ENCODE results near the gene SEMA6B. TPM values are rescaled to one million over a fixed set of nuclear protein-coding genes. Genes with fewer than 3 reads are reported as not detected.

The SEMA6B gene
- total RNA-seq, 1 experiment from 2014 or later = 5.7 TPM

- Histone ChIP-seq H3K4me1 (ENCODE audit: control insufficient read depth, insufficient read depth, low read length) (peaks cover 5% of the 10 kb centered on the region; the same call in 1 of the 2 replicates), H3K36me3 (ENCODE audit: control insufficient read depth, insufficient read depth, low read length) (no peaks in the 10 kb centered on the region), H3K4me3 (ENCODE audit: low read depth in 2 of 2, low read length in 2 of 2) (no peak overlapping the region), H3K27ac (ENCODE audit: low read length) (no peak overlapping the region), H3K9me3 (ENCODE audit: control insufficient read depth, insufficient read depth, low read depth, low read length) (no peaks in the 10 kb centered on the region), H3K27me3 (ENCODE audit: control insufficient read depth, insufficient read depth, low read length) (no peaks in the 10 kb centered on the region)
- DNase-seq (ENCODE audit: low read depth, low spot score) (no peak), ATAC-seq (no peak)
- TF ChIP-seq TCF7L2 (IDR thresholded peaks at IDR 0.05; ENCODE audit: low read depth, low read length) = no peak
- TF ChIP-seq SIN3A (IDR thresholded peaks at IDR 0.05; ENCODE audit: borderline replicate concordance, insufficient read depth, low read depth, low read length) = no peak
- no peak for TF ChIP-seq POLR2AphosphoS5 (IDR thresholded peaks at IDR 0.05; ENCODE audit: low read depth, low read length)
- BruUV-seq (replicated peaks) = no TSS peak
- in situ Hi-C loops (cut with HindIII; ENCODE audit: low pct_unique_long_range_greater_than_20kb, low sequenced_read_pairs) = no loop called here
- CTCF ChIA-PET = no interaction called here
- POLR2A ChIA-PET = no interaction called here
- intact Hi-C loops (cut with micrococcal nuclease; ENCODE audit: unreplicated experiment) = no loop called here
Observed at GRCh38 chr19:4533334-4533733, 26.1 kb downstream of the SEMA6B start.

- in situ Hi-C loops (cut with HindIII; ENCODE audit: low pct_unique_long_range_greater_than_20kb, low sequenced_read_pairs) (no loop called here), intact Hi-C loops (cut with micrococcal nuclease; ENCODE audit: unreplicated experiment) (no loop called here)
- no TSS peak for BruUV-seq (replicated peaks)
- POLR2A ChIA-PET = no interaction called here
- H3K27ac ChIP-seq (ENCODE audit: low read length) = no peak overlapping the region
- H3K9me3 ChIP-seq (ENCODE audit: control insufficient read depth, insufficient read depth, low read depth, low read length) = no peaks in the 10 kb centered on the region
- TF ChIP-seq TCF7L2 (IDR thresholded peaks at IDR 0.05; ENCODE audit: low read depth, low read length) (no peak), SIN3A (IDR thresholded peaks at IDR 0.05; ENCODE audit: borderline replicate concordance, insufficient read depth, low read depth, low read length) (no peak), REST (IDR thresholded peaks at IDR 0.05; ENCODE audit: insufficient read depth in 1 of 2, low read depth in 2 of 2, low read length in 1 of 2) (no peak), POLR2AphosphoS5 (IDR thresholded peaks at IDR 0.05; ENCODE audit: low read depth, low read length) (no peak), CTCF (IDR thresholded peaks at IDR 0.05) (no peak)
- CTCF ChIA-PET = no interaction called here
- H3K36me3 ChIP-seq (ENCODE audit: control insufficient read depth, insufficient read depth, low read length) = no peaks in the 10 kb centered on the region
- ATAC-seq (no peak), DNase-seq (ENCODE audit: low read depth, low spot score) (no peak)
- H3K4me3 ChIP-seq (ENCODE audit: low read depth in 2 of 2, low read length in 2 of 2) = no peak overlapping the region
- H3K27me3 ChIP-seq (ENCODE audit: control insufficient read depth, insufficient read depth, low read length) = no peaks in the 10 kb centered on the region
- H3K4me1 ChIP-seq (ENCODE audit: control insufficient read depth, insufficient read depth, low read length) = no peaks in the 10 kb centered on the region; the same call in 1 of the 2 replicates
Observed at GRCh38 chr19:4531562-4532165, 27.8 kb downstream of the SEMA6B start.

- H3K4me1 ChIP-seq (ENCODE audit: control insufficient read depth, insufficient read depth, low read length) = no peaks in the 10 kb centered on the region
- ChIA-PET POLR2A (no interaction called here), CTCF (no interaction called here)
- no TSS peak for BruUV-seq (replicated peaks)
- ATAC-seq = no peak
- H3K27ac ChIP-seq (ENCODE audit: low read length) = no peak overlapping the region
- in situ Hi-C loops (cut with HindIII; ENCODE audit: low pct_unique_long_range_greater_than_20kb, low sequenced_read_pairs) (no loop called here), intact Hi-C loops (cut with micrococcal nuclease; ENCODE audit: unreplicated experiment) (no loop called here)
- H3K27me3 ChIP-seq (ENCODE audit: control insufficient read depth, insufficient read depth, low read length) = no peaks in the 10 kb centered on the region
- DNase-seq (ENCODE audit: low read depth, low spot score) = no peak
- H3K4me3 ChIP-seq (ENCODE audit: low read depth in 2 of 2, low read length in 2 of 2) = no peak overlapping the region
- no peaks in the 10 kb centered on the region for H3K36me3 ChIP-seq (ENCODE audit: control insufficient read depth, insufficient read depth, low read length)
- TF ChIP-seq SIN3A (IDR thresholded peaks at IDR 0.05; ENCODE audit: borderline replicate concordance, insufficient read depth, low read depth, low read length) (no peak), REST (IDR thresholded peaks at IDR 0.05; ENCODE audit: insufficient read depth in 1 of 2, low read depth in 2 of 2, low read length in 1 of 2) (no peak), CTCF (IDR thresholded peaks at IDR 0.05) (no peak), TCF7L2 (IDR thresholded peaks at IDR 0.05; ENCODE audit: low read depth, low read length) (no peak), POLR2AphosphoS5 (IDR thresholded peaks at IDR 0.05; ENCODE audit: low read depth, low read length) (no peak)
- no peaks in the 10 kb centered on the region for H3K9me3 ChIP-seq (ENCODE audit: control insufficient read depth, insufficient read depth, low read depth, low read length)
Observed at GRCh38 chr19:4529924-4530522, 29.5 kb downstream of the SEMA6B start.

Data from Panc1 (cell line).